ENCODE results near the gene JADE1. TPM values are rescaled to one million over a fixed set of nuclear protein-coding genes. Genes with fewer than 3 reads are reported as not detected.

JADE1 gene
- total and polyA plus RNA-seq, 4 donors, result 5.0 to 17.6 (median 10.5) TPM

- Histone ChIP-seq H3K36me3 (ENCODE audit: control insufficient read depth in 4 of 4, insufficient read depth in 3 of 4, low read depth in 1 of 4, low read length in 3 of 4) (no peaks in the 10 kb centered on the region), H3K4me3 (ENCODE audit: low read depth in 1 of 3, low read length in 3 of 3) (no peak overlapping the region), H3K9ac (ENCODE audit: low read depth in 1 of 2, low read length in 2 of 2) (no peak overlapping the region), H3K4me1 (ENCODE audit: control insufficient read depth in 4 of 4, insufficient read depth in 4 of 4, low read length in 3 of 4) (peaks cover 0 to 13% (median 3%) of the 10 kb centered on the region in 4 donors), H3K27ac (ENCODE audit: low read depth in 1 of 2, low read length in 2 of 2) (no peak overlapping the region), H3K9me3 (ENCODE audit: control insufficient read depth in 4 of 4, low read length in 3 of 4) (no peaks in the 10 kb centered on the region), H3K27me3 (ENCODE audit: control insufficient read depth in 4 of 4, insufficient read depth in 4 of 4, low read length in 3 of 4) (no peaks in the 10 kb centered on the region)
- TF ChIP-seq RAD21 (IDR thresholded peaks at IDR 0.05), result no peak
- no peak for TF ChIP-seq GABPA (IDR thresholded peaks at IDR 0.05 in 1 of 2, conservative IDR thresholded peaks at IDR 0.05 in 1 of 2)
- TF ChIP-seq NR2F2 (IDR thresholded peaks at IDR 0.05), result no peak
- TF ChIP-seq CTCF (IDR thresholded peaks at IDR 0.05; ENCODE audit: low read depth, low read length, missing input control), result no peak
- no peak for TF ChIP-seq MAX (IDR thresholded peaks at IDR 0.05)
- TF ChIP-seq, protein P1, sequence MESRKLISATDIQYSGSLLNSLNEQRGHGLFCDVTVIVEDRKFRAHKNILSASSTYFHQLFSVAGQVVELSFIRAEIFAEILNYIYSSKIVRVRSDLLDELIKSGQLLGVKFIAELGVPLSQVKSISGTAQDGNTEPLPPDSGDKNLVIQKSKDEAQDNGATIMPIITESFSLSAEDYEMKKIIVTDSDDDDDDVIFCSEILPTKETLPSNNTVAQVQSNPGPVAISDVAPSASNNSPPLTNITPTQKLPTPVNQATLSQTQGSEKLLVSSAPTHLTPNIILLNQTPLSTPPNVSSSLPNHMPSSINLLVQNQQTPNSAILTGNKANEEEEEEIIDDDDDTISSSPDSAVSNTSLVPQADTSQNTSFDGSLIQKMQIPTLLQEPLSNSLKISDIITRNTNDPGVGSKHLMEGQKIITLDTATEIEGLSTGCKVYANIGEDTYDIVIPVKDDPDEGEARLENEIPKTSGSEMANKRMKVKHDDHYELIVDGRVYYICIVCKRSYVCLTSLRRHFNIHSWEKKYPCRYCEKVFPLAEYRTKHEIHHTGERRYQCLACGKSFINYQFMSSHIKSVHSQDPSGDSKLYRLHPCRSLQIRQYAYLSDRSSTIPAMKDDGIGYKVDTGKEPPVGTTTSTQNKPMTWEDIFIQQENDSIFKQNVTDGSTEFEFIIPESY (IDR thresholded peaks at IDR 0.05), result no peak
- no peak for TF ChIP-seq FOXA2 (IDR thresholded peaks at IDR 0.05)
- no peak for TF ChIP-seq JUND (IDR thresholded peaks at IDR 0.05)
- no peak for TF ChIP-seq EGR1 (IDR thresholded peaks at IDR 0.05; ENCODE audit: low read depth in 2 of 2)
- TF ChIP-seq RXRA (IDR thresholded peaks at IDR 0.05), result no peak
- no peak for TF ChIP-seq HNF4A (conservative IDR thresholded peaks at IDR 0.05)
- TF ChIP-seq TAF1 (conservative IDR thresholded peaks at IDR 0.05), result no peak
- no peak for TF ChIP-seq ATF3 (IDR thresholded peaks at IDR 0.05)
- no peak for TF ChIP-seq SP1 (IDR thresholded peaks at IDR 0.05)
- TF ChIP-seq REST (IDR thresholded peaks at IDR 0.05), result no peak
- no peak for TF ChIP-seq HNF4G (IDR thresholded peaks at IDR 0.05)
- DNase-seq (ENCODE audit: low spot score), result no peak
- 90% methylated on average over 1 of the region's 1 CpG for WGBS
These were observed 13.6 kb downstream of the JADE1 start for GRCh38 chr4:128823025-128823661.
